SK-N-SH treated with all-trans-retinoic acid at 6 μM for 48 hours (cell line): Measurements from ENCODE around the gene LIMS1.
"Not testable (repeated sequence)": the region's sequence is repeated elsewhere in the genome, so short reads cannot be mapped to it uniquely, and the experiment has no call there.

Experiments used
- ATAC-seq: fragments of 200-7000 bp; cut with Tn5 transposase; 3 replicates; pipeline ENCODE4 v1.9.1; 2020; ENCODE audit warnings: mild to moderate bottlenecking, moderate library complexity
- ARNTL ChIP-seq: fragments of 450-650 bp; formaldehyde crosslinking; IDR thresholded peaks from 2 replicates; pipeline ENCODE4 v1.5.0; 2020; ENCODE audit warnings: low read depth, mild to moderate bottlenecking, moderate library complexity, borderline replicate concordance
- BACH2 ChIP-seq: fragments of 250-450 bp; sonication (Bioruptor Pico); IDR thresholded peaks from 2 replicates; pipeline ENCODE4 v1.9.0; 2021; ENCODE audit warnings: mild to moderate bottlenecking, borderline replicate concordance
- CSDC2 ChIP-seq: fragments of 250-450 bp; sonication (Bioruptor Pico); IDR thresholded peaks from 2 replicates; pipeline ENCODE4 v1.5.0; 2020; ENCODE audit warnings: mild to moderate bottlenecking, moderate library complexity
- ESRRG ChIP-seq: fragments of 250-450 bp; sonication (Bioruptor Pico); IDR thresholded peaks from 2 replicates; pipeline ENCODE4 v1.6.1; 2021; ENCODE audit warnings: mild to moderate bottlenecking
- GLIS3 ChIP-seq: fragments of 250-450 bp; sonication (Bioruptor Pico); IDR thresholded peaks from 2 replicates; pipeline ENCODE4 v1.5.0; 2020; ENCODE audit warnings: mild to moderate bottlenecking, moderate library complexity
- ISL1 ChIP-seq: fragments of 250-450 bp; sonication (Bioruptor Pico); IDR thresholded peaks from 2 replicates; pipeline ENCODE4 v2.1.2; 2022; ENCODE audit warnings: mild to moderate bottlenecking, moderate library complexity
- OSR1 ChIP-seq: fragments of 250-450 bp; sonication (Bioruptor Pico); IDR thresholded peaks from 2 replicates; pipeline ENCODE4 v1.8.0; 2022; ENCODE audit warnings: moderate library complexity, mild to moderate bottlenecking, inconsistent platforms
- PPARA ChIP-seq: fragments of 250-450 bp; sonication (Bioruptor Pico); IDR thresholded peaks from 2 replicates; pipeline ENCODE4 v1.5.0; 2020; ENCODE audit warnings: mild to moderate bottlenecking, borderline replicate concordance
- RARB ChIP-seq: fragments of 250-450 bp; sonication (Bioruptor Pico); IDR thresholded peaks from 2 replicates; pipeline ENCODE4 v1.8.0; 2021; ENCODE audit warnings: mild to moderate bottlenecking, moderate library complexity
- SNAI2 ChIP-seq: fragments of 250-450 bp; sonication (Bioruptor Pico); IDR thresholded peaks from 2 replicates; pipeline ENCODE4 v1.5.0; 2020; ENCODE audit warnings: mild to moderate bottlenecking, moderate library complexity
- TCF4 ChIP-seq: fragments of 250-450 bp; sonication (Bioruptor Pico); IDR thresholded peaks from 2 replicates; pipeline ENCODE4 v1.8.0; 2021; ENCODE audit warnings: mild to moderate bottlenecking, moderate library complexity, borderline replicate concordance
- TOX ChIP-seq: fragments of 250-450 bp; sonication (Bioruptor Pico); IDR thresholded peaks from 2 replicates; pipeline ENCODE4 v1.8.0; 2021; ENCODE audit warnings: mild to moderate bottlenecking, moderate library complexity, borderline replicate concordance
- ZC3H10 ChIP-seq: fragments of 250-450 bp; sonication (Bioruptor Pico); IDR thresholded peaks from 2 replicates; pipeline ENCODE4 v1.5.1; 2021; ENCODE audit warnings: mild to moderate bottlenecking, moderate library complexity
- ZFP3 ChIP-seq: fragments of 250-450 bp; sonication (Bioruptor Pico); IDR thresholded peaks from 2 replicates; pipeline ENCODE4 v1.5.0; 2020; ENCODE audit warnings: mild to moderate bottlenecking, moderate library complexity
- ZFP30 ChIP-seq: fragments of 450-650 bp; formaldehyde crosslinking; IDR thresholded peaks from 2 replicates; pipeline ENCODE4 v1.5.0; 2022; ENCODE audit warnings: mild to moderate bottlenecking, moderate library complexity
- ZNF565 ChIP-seq: fragments of 450-650 bp; formaldehyde crosslinking; conservative IDR thresholded peaks from 2 replicates; pipeline ENCODE4 v1.5.0; 2020; ENCODE audit warnings: low read depth, mild to moderate bottlenecking, moderate library complexity
- ZNF70 ChIP-seq: fragments of 450-650 bp; formaldehyde crosslinking; IDR thresholded peaks from 2 replicates; pipeline ENCODE4 v1.5.0; 2020; ENCODE audit warnings: mild to moderate bottlenecking, moderate library complexity
- ZNF8 ChIP-seq: fragments of 450-650 bp; formaldehyde crosslinking; IDR thresholded peaks from 2 replicates; pipeline ENCODE4 v1.5.0; 2020; ENCODE audit warnings: mild to moderate bottlenecking, moderate library complexity
- TF ChIP-seq, protein P1 (sequence below): fragments of 250-450 bp; sonication (Bioruptor Pico); IDR thresholded peaks from 2 replicates; pipeline ENCODE4 v1.8.0; 2020; ENCODE audit warnings: mild to moderate bottlenecking, moderate library complexity, borderline replicate concordance
- TF ChIP-seq, protein P2 (sequence below): fragments of 250-450 bp; sonication (Bioruptor Pico); IDR thresholded peaks from 2 replicates; pipeline ENCODE4 v1.5.1; 2021; ENCODE audit warnings: mild to moderate bottlenecking, moderate library complexity
- TF ChIP-seq, protein P3 (sequence below): fragments of 250-450 bp; sonication (Bioruptor Pico); IDR thresholded peaks from 2 replicates; pipeline ENCODE4 v1.5.1; 2020; ENCODE audit warnings: low read depth, mild to moderate bottlenecking, moderate library complexity
- TF ChIP-seq, protein P4 (sequence below): fragments of 250-450 bp; sonication (Bioruptor Pico); IDR thresholded peaks from 2 replicates; pipeline ENCODE4 v1.5.0; 2020; ENCODE audit warnings: mild to moderate bottlenecking, moderate library complexity
- TF ChIP-seq, protein P5 (sequence below): fragments of 250-450 bp; sonication (Bioruptor Pico); IDR thresholded peaks from 2 replicates; pipeline ENCODE4 v1.8.0; 2021; ENCODE audit warnings: low read depth, mild to moderate bottlenecking, moderate library complexity, borderline replicate concordance

The LIMS1 gene

DNA sequence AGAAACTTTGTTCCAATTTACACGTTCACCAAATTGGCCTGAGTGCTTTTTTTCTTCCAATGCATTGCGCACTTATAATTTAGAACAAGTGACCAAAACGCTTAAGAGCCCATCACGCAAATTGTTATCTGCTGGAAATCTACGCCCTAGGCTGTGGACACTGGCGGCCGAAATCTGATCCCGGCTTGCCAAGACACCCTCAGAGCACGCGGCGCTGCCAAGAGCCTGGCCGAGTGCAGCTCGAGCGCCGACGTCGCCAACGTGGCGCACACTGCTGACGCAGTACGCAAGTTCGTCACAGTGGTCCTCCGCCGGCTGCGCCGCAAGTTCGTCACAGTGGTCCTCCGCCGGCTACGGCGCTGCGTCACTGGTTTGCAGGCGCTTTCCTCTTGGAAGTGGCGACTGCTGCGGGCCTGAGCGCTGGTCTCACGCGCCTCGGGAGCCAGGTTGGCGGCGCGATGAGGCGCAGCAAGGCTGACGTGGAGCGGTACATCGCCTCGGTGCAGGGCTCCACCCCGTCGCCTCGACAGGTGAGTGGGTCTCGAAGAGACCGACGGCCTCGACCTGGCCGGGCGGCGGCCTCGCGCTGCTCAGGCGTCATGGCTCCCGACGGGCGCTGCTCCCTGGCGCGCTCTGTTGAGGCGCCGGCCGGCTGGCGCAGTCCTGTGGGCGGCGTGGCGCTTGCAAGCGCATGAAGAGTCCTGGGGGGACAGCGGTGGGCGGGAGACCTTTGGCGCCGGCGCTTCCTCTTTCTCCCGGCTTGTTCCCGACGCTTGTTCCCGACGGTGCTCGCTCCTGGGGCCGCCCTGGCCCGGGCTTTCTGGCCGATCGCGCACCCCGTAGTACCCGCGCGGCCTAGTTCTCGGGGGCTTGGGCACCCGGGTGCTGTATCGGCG lies 185.1 kb downstream of the LIMS1 start, which contains the start of gene RANBP2:
Gene RANBP2, plus strand, starts transcription at position 334 of the 896 bp plus-strand sequence. Its CDS starts 125 bp downstream, at position 459.
- peak; percentile 97 for ATAC-seq
- TF ChIP-seq, protein P1, sequence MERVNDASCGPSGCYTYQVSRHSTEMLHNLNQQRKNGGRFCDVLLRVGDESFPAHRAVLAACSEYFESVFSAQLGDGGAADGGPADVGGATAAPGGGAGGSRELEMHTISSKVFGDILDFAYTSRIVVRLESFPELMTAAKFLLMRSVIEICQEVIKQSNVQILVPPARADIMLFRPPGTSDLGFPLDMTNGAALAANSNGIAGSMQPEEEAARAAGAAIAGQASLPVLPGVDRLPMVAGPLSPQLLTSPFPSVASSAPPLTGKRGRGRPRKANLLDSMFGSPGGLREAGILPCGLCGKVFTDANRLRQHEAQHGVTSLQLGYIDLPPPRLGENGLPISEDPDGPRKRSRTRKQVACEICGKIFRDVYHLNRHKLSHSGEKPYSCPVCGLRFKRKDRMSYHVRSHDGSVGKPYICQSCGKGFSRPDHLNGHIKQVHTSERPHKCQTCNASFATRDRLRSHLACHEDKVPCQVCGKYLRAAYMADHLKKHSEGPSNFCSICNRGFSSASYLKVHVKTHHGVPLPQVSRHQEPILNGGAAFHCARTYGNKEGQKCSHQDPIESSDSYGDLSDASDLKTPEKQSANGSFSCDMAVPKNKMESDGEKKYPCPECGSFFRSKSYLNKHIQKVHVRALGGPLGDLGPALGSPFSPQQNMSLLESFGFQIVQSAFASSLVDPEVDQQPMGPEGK: no peak
- TF ChIP-seq TCF4 (CRISPR knock-in tag): no peak; the same call in 1 of the 2 replicates
- TF ChIP-seq ZNF70: no peak
- TF ChIP-seq, protein P2, sequence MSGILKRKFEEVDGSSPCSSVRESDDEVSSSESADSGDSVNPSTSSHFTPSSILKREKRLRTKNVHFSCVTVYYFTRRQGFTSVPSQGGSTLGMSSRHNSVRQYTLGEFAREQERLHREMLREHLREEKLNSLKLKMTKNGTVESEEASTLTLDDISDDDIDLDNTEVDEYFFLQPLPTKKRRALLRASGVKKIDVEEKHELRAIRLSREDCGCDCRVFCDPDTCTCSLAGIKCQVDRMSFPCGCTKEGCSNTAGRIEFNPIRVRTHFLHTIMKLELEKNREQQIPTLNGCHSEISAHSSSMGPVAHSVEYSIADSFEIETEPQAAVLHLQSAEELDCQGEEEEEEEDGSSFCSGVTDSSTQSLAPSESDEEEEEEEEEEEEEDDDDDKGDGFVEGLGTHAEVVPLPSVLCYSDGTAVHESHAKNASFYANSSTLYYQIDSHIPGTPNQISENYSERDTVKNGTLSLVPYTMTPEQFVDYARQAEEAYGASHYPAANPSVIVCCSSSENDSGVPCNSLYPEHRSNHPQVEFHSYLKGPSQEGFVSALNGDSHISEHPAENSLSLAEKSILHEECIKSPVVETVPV (CRISPR knock-in tag): no peak
- TF ChIP-seq, protein P3, sequence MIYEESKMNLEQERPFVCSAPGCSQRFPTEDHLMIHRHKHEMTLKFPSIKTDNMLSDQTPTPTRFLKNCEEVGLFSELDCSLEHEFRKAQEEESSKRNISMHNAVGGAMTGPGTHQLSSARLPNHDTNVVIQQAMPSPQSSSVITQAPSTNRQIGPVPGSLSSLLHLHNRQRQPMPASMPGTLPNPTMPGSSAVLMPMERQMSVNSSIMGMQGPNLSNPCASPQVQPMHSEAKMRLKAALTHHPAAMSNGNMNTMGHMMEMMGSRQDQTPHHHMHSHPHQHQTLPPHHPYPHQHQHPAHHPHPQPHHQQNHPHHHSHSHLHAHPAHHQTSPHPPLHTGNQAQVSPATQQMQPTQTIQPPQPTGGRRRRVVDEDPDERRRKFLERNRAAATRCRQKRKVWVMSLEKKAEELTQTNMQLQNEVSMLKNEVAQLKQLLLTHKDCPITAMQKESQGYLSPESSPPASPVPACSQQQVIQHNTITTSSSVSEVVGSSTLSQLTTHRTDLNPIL (CRISPR knock-in tag): no peak
- no peak for TF ChIP-seq ESRRG
- TF ChIP-seq ZFP3: no peak; the same call in 1 of the 2 replicates
- TF ChIP-seq TOX (CRISPR knock-in tag): no peak
- peak; percentile 62; the same call in 1 of the 2 replicates for TF ChIP-seq CSDC2 (CRISPR knock-in tag)
- 0 out of 2 replicates have a peak, but pooled peaks have one; percentile 13 for TF ChIP-seq SNAI2 (CRISPR knock-in tag)
- TF ChIP-seq, protein P4, sequence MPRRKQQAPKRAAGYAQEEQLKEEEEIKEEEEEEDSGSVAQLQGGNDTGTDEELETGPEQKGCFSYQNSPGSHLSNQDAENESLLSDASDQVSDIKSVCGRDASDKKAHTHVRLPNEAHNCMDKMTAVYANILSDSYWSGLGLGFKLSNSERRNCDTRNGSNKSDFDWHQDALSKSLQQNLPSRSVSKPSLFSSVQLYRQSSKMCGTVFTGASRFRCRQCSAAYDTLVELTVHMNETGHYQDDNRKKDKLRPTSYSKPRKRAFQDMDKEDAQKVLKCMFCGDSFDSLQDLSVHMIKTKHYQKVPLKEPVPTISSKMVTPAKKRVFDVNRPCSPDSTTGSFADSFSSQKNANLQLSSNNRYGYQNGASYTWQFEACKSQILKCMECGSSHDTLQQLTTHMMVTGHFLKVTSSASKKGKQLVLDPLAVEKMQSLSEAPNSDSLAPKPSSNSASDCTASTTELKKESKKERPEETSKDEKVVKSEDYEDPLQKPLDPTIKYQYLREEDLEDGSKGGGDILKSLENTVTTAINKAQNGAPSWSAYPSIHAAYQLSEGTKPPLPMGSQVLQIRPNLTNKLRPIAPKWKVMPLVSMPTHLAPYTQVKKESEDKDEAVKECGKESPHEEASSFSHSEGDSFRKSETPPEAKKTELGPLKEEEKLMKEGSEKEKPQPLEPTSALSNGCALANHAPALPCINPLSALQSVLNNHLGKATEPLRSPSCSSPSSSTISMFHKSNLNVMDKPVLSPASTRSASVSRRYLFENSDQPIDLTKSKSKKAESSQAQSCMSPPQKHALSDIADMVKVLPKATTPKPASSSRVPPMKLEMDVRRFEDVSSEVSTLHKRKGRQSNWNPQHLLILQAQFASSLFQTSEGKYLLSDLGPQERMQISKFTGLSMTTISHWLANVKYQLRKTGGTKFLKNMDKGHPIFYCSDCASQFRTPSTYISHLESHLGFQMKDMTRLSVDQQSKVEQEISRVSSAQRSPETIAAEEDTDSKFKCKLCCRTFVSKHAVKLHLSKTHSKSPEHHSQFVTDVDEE (CRISPR knock-in tag): peak; percentile 18; the same call in 1 of the 2 replicates
- no peak for TF ChIP-seq RARB
- TF ChIP-seq GLIS3 (CRISPR knock-in tag): no peak
- no peak for TF ChIP-seq ZNF8 (CRISPR knock-in tag)
- no peak for TF ChIP-seq PPARA (CRISPR knock-in tag)
- TF ChIP-seq ZFP30 (CRISPR knock-in tag): no peak
- no peak for TF ChIP-seq ARNTL (CRISPR knock-in tag)
- TF ChIP-seq ISL1 (CRISPR knock-in tag): no peak
- TF ChIP-seq ZC3H10: no peak
- TF ChIP-seq, protein P5, sequence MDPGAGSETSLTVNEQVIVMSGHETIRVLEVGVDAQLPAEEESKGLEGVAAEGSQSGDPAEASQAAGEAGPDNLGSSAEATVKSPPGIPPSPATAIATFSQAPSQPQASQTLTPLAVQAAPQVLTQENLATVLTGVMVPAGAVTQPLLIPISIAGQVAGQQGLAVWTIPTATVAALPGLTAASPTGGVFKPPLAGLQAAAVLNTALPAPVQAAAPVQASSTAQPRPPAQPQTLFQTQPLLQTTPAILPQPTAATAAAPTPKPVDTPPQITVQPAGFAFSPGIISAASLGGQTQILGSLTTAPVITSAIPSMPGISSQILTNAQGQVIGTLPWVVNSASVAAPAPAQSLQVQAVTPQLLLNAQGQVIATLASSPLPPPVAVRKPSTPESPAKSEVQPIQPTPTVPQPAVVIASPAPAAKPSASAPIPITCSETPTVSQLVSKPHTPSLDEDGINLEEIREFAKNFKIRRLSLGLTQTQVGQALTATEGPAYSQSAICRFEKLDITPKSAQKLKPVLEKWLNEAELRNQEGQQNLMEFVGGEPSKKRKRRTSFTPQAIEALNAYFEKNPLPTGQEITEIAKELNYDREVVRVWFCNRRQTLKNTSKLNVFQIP (CRISPR knock-in tag): peak; percentile 64; the same call in 1 of the 2 replicates
- TF ChIP-seq ZNF565: 0 out of 2 replicates have a peak, but pooled peaks have one; percentile 21
- no peak for TF ChIP-seq OSR1
- TF ChIP-seq BACH2 (CRISPR knock-in tag): no peak

DNA sequence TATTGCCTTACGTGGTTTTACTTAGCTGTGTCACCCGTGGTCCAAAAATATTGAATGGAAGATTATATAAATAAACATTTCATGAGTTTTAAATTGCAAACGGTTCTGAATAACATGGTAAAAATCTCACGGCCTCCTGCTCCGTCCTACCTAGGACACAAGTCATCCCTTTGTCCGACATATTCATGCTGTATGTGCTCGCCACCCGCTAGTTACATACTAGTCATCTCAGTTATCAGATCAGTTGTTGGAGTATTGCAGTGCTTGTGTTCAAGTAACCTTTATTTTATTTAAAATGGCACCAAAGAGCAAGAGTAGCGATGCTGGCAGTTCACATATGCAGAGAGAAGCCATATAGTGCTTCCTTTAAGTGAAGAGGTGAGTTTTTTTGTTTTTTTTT lies 191.8 kb downstream of the LIMS1 start:
- not testable (repeated sequence) for ATAC-seq

DNA sequence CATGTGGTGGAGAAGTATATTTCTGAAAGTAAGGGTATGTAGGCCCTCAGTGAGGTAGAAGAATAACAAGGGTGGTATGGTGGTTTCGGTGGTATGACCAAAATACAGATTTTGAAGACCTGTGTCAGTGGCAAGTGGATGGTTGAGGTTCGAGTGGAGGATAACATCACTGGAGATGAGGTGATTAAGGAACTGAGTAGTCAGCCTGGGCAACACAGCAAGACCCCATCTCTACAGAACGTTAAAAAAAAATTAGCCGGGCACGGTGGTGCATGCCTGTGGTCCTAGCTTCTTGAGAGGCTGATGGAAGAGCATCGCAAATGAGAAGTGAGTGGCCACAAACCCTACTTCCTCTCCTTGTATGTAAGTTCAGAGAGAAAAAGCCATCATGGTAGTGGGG lies 200.4 kb downstream of the LIMS1 start:
- not testable (repeated sequence) for ATAC-seq
